HUES64 (cell line): Measurements from ENCODE around the gene DPEP2NB.
"Not testable (repeated sequence)": the region's sequence is repeated elsewhere in the genome, so short reads cannot be mapped to it uniquely, and the experiment has no call there.

Source experiments
- H3K27ac ChIP-seq: 2 replicates; pipeline ENCODE4 v1.7.0; 2013; ENCODE audit warnings: low read depth, low read length, inconsistent platforms
- H3K27me3 ChIP-seq: 2 replicates; pipeline ENCODE4 v1.6.1; 2013; ENCODE audit warnings: mild to moderate bottlenecking, low read length; ENCODE audit not compliant: insufficient read depth
- H3K36me3 ChIP-seq: 2 replicates; pipeline ENCODE4 v1.6.1; 2013; ENCODE audit warnings: mild to moderate bottlenecking, low read length; ENCODE audit not compliant: insufficient read depth
- H3K4me1 ChIP-seq: 2 replicates; pipeline ENCODE4 v1.6.1; 2013; ENCODE audit warnings: mild to moderate bottlenecking, low read length, moderate library complexity; ENCODE audit not compliant: insufficient read depth
- H3K4me3 ChIP-seq: 2 replicates; pipeline ENCODE4 v1.5.1; 2013; ENCODE audit warnings: mild to moderate bottlenecking, low read length, moderate library complexity
- H3K9ac ChIP-seq: 2 replicates; pipeline ENCODE4 v1.6.1; 2013; ENCODE audit warnings: mild to moderate bottlenecking, low read depth, low read length
- H3K9me3 ChIP-seq: 2 replicates; pipeline ENCODE4 v1.6.1; 2013; ENCODE audit warnings: low read depth, low read length; ENCODE audit not compliant: insufficient read depth
- WGBS: fragments of 150-250, 120-280 bp; methylation state at CpG from one replicate; pipeline ENCODE4 v1.1.7; 2013; ENCODE audit warnings: missing lambda C conversion rate; 5-methylcytosine and 5-hydroxymethylcytosine counted together

The DPEP2NB gene

DNA sequence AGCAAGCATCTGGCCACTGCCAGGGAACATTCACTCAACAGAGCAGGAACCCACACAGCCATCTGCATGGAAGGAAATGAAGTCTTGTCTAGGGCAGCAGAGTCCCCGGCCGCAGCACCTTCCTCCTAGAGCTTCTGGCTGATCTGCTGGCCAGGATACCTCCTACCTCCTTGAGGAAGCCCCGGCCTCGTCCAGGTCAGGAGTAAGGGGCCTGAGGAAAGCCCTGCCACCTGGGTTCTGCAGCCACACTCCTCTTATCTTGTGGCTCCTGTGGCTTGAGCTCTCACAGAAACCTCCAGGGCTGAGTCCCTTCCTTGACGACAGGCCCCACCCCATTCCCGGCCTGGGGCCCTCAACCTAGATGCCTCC is 21.7 kb downstream of the DPEP2NB start:
- peaks cover 13% of the 10 kb centered on the region for H3K27me3 ChIP-seq
- H3K9ac ChIP-seq, H3K36me3 ChIP-seq, H3K27ac ChIP-seq, H3K9me3 ChIP-seq, H3K4me1 ChIP-seq, H3K4me3 ChIP-seq: not testable (repeated sequence)
- WGBS = 91% methylated on average over 4 of the region's 6 CpGs

DNA sequence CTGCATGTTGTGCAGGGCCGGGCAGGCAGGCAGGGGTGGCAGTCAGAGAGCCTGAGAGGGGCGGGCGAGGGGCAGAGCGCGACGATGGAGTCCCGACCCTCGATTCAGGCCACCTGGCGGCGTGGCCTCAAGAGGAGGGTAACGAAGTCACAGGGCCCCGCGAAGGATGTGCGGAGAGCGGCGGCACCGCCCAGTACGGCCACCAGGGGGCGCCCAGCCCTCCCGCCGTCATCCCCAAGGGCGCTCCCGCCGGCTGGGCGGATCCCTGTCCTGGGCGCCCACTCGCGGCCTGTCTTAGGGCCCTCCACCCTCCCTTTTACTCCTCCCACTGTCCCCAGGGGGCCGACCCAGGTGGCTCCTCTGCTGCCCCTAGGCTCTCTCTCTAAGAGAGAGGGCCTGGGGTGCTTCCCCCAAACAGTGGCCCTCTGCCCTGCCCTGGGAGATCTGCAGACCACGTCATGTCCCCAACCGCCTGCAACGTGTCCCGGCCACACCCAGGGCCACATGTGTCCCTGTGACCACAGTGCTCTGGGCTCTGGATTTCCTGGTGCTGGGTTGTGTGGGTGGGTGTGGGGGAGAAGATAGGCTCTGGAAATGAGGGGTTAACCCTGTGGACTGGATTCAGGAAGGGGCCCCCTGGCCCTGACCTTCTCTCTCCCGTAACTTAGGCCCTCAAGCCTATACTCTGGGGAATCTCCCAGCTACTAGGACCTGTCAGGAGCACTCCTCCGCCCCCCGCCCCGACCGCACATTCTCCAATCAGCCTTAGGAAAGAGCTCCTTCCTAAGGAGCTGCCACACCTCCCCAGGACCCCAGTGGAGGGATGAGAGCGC is 22.3 kb downstream of the DPEP2NB start:
- Histone ChIP-seq H3K36me3 (no peaks in the 10 kb centered on the region), H3K27ac (no peak overlapping the region), H3K27me3 (peaks cover 13% of the 10 kb centered on the region), H3K4me1 (no peaks in the 10 kb centered on the region), H3K4me3 (no peak overlapping the region), H3K9me3 (no peaks in the 10 kb centered on the region), H3K9ac (no peak overlapping the region)
- WGBS = 23% methylated on average over 39 of the region's 39 CpGs

GRCh38 chr16:67992661-67993206 is 23.0 kb downstream of the DPEP2NB start:
- H3K4me3 ChIP-seq = no peak overlapping the region
- WGBS = 81% methylated on average over 19 of the region's 20 CpGs
- H3K36me3 ChIP-seq = no peaks in the 10 kb centered on the region
- no peak overlapping the region for H3K27ac ChIP-seq
- no peak overlapping the region for H3K9ac ChIP-seq
- H3K27me3 ChIP-seq = peaks cover 13% of the 10 kb centered on the region
- H3K4me1 ChIP-seq = no peaks in the 10 kb centered on the region
- no peaks in the 10 kb centered on the region for H3K9me3 ChIP-seq

GRCh38 chr16:67990018-67990386 is 25.7 kb downstream of the DPEP2NB start:
- H3K27me3 ChIP-seq = peaks cover 13% of the 10 kb centered on the region
- H3K4me3 ChIP-seq = no peak overlapping the region
- no peaks in the 10 kb centered on the region for H3K4me1 ChIP-seq
- 92% methylated on average over 6 of the region's 6 CpGs for WGBS
- H3K9ac ChIP-seq = no peak overlapping the region
- H3K9me3 ChIP-seq = no peaks in the 10 kb centered on the region
- H3K27ac ChIP-seq = no peak overlapping the region
- H3K36me3 ChIP-seq = no peaks in the 10 kb centered on the region

GRCh38 chr16:67989322-67990017 is 26.2 kb downstream of the DPEP2NB start:
- Histone ChIP-seq H3K9ac (no peak overlapping the region), H3K4me1 (no peaks in the 10 kb centered on the region), H3K27me3 (peaks cover 13% of the 10 kb centered on the region), H3K27ac (no peak overlapping the region), H3K4me3 (no peak overlapping the region), H3K9me3 (no peaks in the 10 kb centered on the region), H3K36me3 (no peaks in the 10 kb centered on the region)
- WGBS = 96% methylated on average over 8 of the region's 8 CpGs

DNA sequence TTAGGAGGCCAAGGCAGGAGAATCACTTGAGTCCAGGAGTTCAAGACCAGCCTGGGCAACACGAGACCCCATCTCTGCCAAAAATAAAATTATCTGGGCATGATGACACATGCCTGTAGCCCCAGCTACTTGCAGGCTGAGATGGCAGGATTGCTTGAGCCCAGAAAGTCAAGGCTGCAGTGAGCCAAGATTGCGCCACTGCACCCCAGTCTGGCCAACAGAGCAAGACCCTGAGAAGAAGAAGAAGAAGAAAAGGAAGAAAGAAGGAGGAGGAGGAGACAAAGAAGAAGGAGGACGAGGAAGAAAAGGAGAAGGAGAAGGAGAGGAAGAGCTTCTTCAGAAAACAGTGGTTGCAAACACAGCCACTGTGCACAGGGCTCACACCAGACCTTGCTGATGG is 27.0 kb downstream of the DPEP2NB start:
- no peaks in the 10 kb centered on the region for H3K9me3 ChIP-seq
- H3K27me3 ChIP-seq = peaks cover 13% of the 10 kb centered on the region
- no peak overlapping the region for H3K9ac ChIP-seq
- WGBS = 80% methylated on average over 3 of the region's 3 CpGs
- H3K27ac ChIP-seq = no peak overlapping the region
- no peaks in the 10 kb centered on the region for H3K36me3 ChIP-seq
- no peak overlapping the region for H3K4me3 ChIP-seq
- no peaks in the 10 kb centered on the region for H3K4me1 ChIP-seq

DNA sequence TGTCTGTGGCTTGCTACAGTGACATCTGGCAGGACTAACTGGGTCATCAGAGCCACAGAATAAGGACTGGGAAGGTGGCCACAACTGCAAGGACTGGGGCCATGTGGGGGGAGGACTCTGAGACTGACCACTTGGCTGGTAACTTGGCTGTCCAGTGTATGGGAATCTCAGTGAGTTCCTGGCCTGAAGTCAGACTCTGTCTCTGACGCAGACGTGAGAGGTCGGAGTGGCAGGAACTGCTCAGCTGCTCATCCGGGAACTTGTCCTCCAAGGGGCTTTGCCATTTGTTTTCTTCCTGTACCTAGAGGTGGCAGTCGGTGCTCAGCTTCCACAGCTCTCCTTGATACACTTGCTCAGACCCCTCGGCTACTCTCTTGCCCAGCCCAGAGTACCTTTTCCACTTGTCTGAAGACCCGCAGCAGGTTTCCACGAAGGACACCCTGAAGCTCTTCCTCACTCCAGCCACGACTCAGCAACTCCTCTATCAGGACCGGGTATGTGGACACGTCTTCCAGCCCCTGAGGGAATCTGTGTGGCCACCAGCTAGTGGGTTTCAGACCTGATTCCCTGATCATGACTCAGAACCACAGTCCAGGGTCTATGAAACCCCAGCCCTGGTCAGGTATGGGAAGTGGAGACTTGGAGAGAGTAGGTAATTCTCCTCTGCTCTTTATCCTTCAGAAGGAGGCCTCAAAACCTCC is 28.1 kb downstream of the DPEP2NB start:
- peaks cover 7% of the 10 kb centered on the region for H3K27me3 ChIP-seq
- no peaks in the 10 kb centered on the region for H3K9me3 ChIP-seq
- WGBS = 89% methylated on average over 11 of the region's 11 CpGs
- H3K36me3 ChIP-seq = no peaks in the 10 kb centered on the region
- no peak overlapping the region for H3K27ac ChIP-seq
- H3K4me1 ChIP-seq = no peaks in the 10 kb centered on the region
- no peak overlapping the region for H3K9ac ChIP-seq
- no peak overlapping the region for H3K4me3 ChIP-seq

GRCh38 chr16:67986949-67987348 is 28.8 kb downstream of the DPEP2NB start:
- H3K9me3 ChIP-seq = no peaks in the 10 kb centered on the region
- H3K27me3 ChIP-seq = peaks cover under 1% of the 10 kb centered on the region; the same call in 1 of the 2 replicates
- H3K4me3 ChIP-seq = no peak overlapping the region
- no peak overlapping the region for H3K27ac ChIP-seq
- no peaks in the 10 kb centered on the region for H3K4me1 ChIP-seq
- 94% methylated on average over 4 of the region's 5 CpGs for WGBS
- H3K9ac ChIP-seq = no peak overlapping the region
- H3K36me3 ChIP-seq = no peaks in the 10 kb centered on the region

- Histone ChIP-seq H3K36me3 (no peaks in the 10 kb centered on the region), H3K27me3 (no peaks in the 10 kb centered on the region), H3K9ac (no peak overlapping the region), H3K4me3 (no peak overlapping the region), H3K27ac (no peak overlapping the region), H3K9me3 (no peaks in the 10 kb centered on the region), H3K4me1 (no peaks in the 10 kb centered on the region)
- 96% methylated on average over 46 of the region's 49 CpGs for WGBS
Observed at GRCh38 chr16:67982011-67982696, 33.6 kb downstream of the DPEP2NB start.

- Histone ChIP-seq H3K4me1 (no peaks in the 10 kb centered on the region), H3K27me3 (no peaks in the 10 kb centered on the region), H3K36me3 (no peaks in the 10 kb centered on the region), H3K27ac (no peak within 1 kb of the TSS), H3K9me3 (no peaks in the 10 kb centered on the region), H3K9ac (no peak within 1 kb of the TSS), H3K4me3 (no peak within 1 kb of the TSS)
- 91% methylated on average over 62 of the region's 62 CpGs for WGBS
Observed at GRCh38 chr16:67979955-67980678, 35.6 kb downstream of the DPEP2NB start, which contains the start of gene DPEP3. DPEP3 (minus strand) TSS chr16:67980499; CDS start chr16:67980380, 119 bp downstream.
